Stimulated activated CD4-positive, alpha-beta T cell treated with anti-CD3 and anti-CD28 coated beads, Interleukin-1b, Interleukin-23, amount 100 ng/mL, for 1 hour (primary cell): ENCODE measurements around the gene NUP93.

Source experiments
- DNase-seq, 2 donors: peaks; one replicate each; pipeline ENCODE4 v3.0.0-alpha.2; 2020; ENCODE audit warnings: low read depth in 2 of 2

Gene NUP93

GRCh38 chr16:56729735-56730662, at the start of gene NUP93:
Gene NUP93, plus strand, starts transcription at chr16:56730129. Its CDS starts 18,119 bp downstream, at chr16:56748248.
- DNase-seq: peak; percentile 65 to 70

- peak; percentile 68 to 87 for DNase-seq
Observed at GRCh38 chr16:56681939-56682702, 47.8 kb upstream of the NUP93 start, which contains the start of gene MT1X. Gene MT1X, plus strand, starts transcription at chr16:56682470. Its CDS starts 71 bp downstream, at chr16:56682541.

GRCh38 chr16:56682703-56683397, 47.1 kb upstream of the NUP93 start:
- DNase-seq: no peak

GRCh38 chr16:56683424-56684172, 46.3 kb upstream of the NUP93 start:
- no peak for DNase-seq

GRCh38 chr16:56684256-56684925, 45.5 kb upstream of the NUP93 start:
- DNase-seq: no peak

- DNase-seq: no peak
Observed at GRCh38 chr16:56684926-56685590, 44.9 kb upstream of the NUP93 start.

- DNase-seq: no peak
Observed at GRCh38 chr16:56686758-56687157, 43.2 kb upstream of the NUP93 start.

GRCh38 chr16:56688762-56689161, 41.2 kb upstream of the NUP93 start:
- DNase-seq: no peak

GRCh38 chr16:56689171-56689570, 40.8 kb upstream of the NUP93 start:
- DNase-seq: no peak

GRCh38 chr16:56690420-56691122, 39.4 kb upstream of the NUP93 start:
- no peak for DNase-seq

GRCh38 chr16:56691885-56692284, 38.0 kb upstream of the NUP93 start:
- DNase-seq: no peak

- no peak for DNase-seq
Observed at GRCh38 chr16:56695246-56695645, 34.7 kb upstream of the NUP93 start.

GRCh38 chr16:56697456-56698155, 32.3 kb upstream of the NUP93 start:
- no peak for DNase-seq

- no peak for DNase-seq
Observed at GRCh38 chr16:56700195-56700594, 29.7 kb upstream of the NUP93 start.

GRCh38 chr16:56700631-56701030, 29.3 kb upstream of the NUP93 start:
- DNase-seq: no peak

- no peak for DNase-seq
Observed at GRCh38 chr16:56701534-56701933, 28.4 kb upstream of the NUP93 start.

GRCh38 chr16:56702836-56703235, 27.1 kb upstream of the NUP93 start:
- no peak for DNase-seq

- DNase-seq: no peak
Observed at GRCh38 chr16:56708525-56709442, 21.1 kb upstream of the NUP93 start.
